GM03348 (cell line): ENCODE measurements around the gene DHX16.

ENCODE experiments used
- DNase-seq: peaks from one replicate; pipeline ENCODE4 v3.0.0; 2012; ENCODE audit warnings: low spot score

The DHX16 gene

GRCh38 chr6:30691208-30691847, 18.5 kb upstream of the DHX16 start:
- DNase-seq, result no peak

- peak; percentile 94 for DNase-seq
Measured at GRCh38 chr6:30690403-30691207, 17.8 kb upstream of the DHX16 start, which contains the start of gene NRM. Gene NRM, minus strand, starts transcription at chr6:30690984. Its CDS starts 10 bp downstream, at chr6:30690974.

GRCh38 chr6:30689985-30690384, 17.2 kb upstream of the DHX16 start:
- no peak for DNase-seq

- no peak for DNase-seq
Measured at GRCh38 chr6:30689022-30689865, 16.4 kb upstream of the DHX16 start.

GRCh38 chr6:30688569-30688968, 15.8 kb upstream of the DHX16 start:
- no peak for DNase-seq

- peak; percentile 59 for DNase-seq
Measured at GRCh38 chr6:30687659-30688431, 15.0 kb upstream of the DHX16 start.

GRCh38 chr6:30686908-30687658, 14.3 kb upstream of the DHX16 start:
- peak; percentile 96 for DNase-seq

- peak; percentile 90 for DNase-seq
Measured at GRCh38 chr6:30686009-30686907, 13.5 kb upstream of the DHX16 start, which contains the start of gene PPP1R18. Gene PPP1R18, minus strand, starts transcription at chr6:30686645. Its CDS starts 627 bp downstream, at chr6:30686018.

GRCh38 chr6:30685157-30686008, 12.6 kb upstream of the DHX16 start:
- DNase-seq, result peak; percentile 34

- DNase-seq, result peak; percentile 55
Measured at GRCh38 chr6:30684386-30685156, 11.8 kb upstream of the DHX16 start.

GRCh38 chr6:30683980-30684338, 11.2 kb upstream of the DHX16 start:
- DNase-seq, result no peak

- DNase-seq, result no peak
Measured at GRCh38 chr6:30683183-30683979, 10.6 kb upstream of the DHX16 start.

GRCh38 chr6:30682143-30683117, 9.6 kb upstream of the DHX16 start:
- peak; percentile 91 for DNase-seq

GRCh38 chr6:30681766-30682142, 8.9 kb upstream of the DHX16 start:
- no peak for DNase-seq

- DNase-seq, result no peak
Measured at GRCh38 chr6:30679765-30680535, 7.1 kb upstream of the DHX16 start.
